OCI-M2 (cell line): Measurements from ENCODE around the gene ADORA3.
"Not testable (repeated sequence)": the region's sequence is repeated elsewhere in the genome, so short reads cannot be mapped to it uniquely, and the experiment has no call there.

ENCODE experiments used
- DNase-seq: peaks from one replicate; lab custom pipeline; 2025; ENCODE audit not compliant: unreplicated experiment; lab: John Stamatoyannopoulos, UW

Gene ADORA3

DNA sequence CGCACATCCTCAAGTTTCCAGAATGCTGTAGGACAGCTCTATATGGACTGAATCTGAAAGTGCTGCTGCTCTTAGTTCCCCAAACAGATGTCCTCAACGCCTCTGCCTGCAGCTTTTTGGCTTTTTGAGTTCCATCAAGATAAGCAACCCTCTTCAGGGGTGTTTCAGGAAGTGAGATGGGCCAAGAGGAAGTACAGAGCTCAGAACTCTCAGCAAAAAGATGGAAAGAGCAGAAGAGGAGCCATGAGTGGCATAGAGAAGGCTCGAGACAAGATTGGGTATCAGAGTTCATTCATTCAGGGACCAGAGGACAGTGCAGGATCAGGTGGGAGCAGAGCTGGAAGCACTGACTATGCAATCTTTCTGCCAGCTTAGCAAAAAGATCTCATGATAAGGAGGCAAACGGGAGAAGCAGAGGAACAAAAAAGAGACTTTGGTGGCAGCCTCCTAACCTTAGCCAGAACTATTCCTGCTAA is at the start of gene ADORA3, which contains the start of gene TMIGD3:
TSS of gene ADORA3 (minus strand) at position 49 of the 476 bp plus-strand sequence. CDS start 279 bp downstream, outside the sequence.
TSS of gene TMIGD3 (minus strand) at position 49 of the 476 bp plus-strand sequence. CDS start 279 bp downstream, outside the sequence.
- no peak for DNase-seq

DNA sequence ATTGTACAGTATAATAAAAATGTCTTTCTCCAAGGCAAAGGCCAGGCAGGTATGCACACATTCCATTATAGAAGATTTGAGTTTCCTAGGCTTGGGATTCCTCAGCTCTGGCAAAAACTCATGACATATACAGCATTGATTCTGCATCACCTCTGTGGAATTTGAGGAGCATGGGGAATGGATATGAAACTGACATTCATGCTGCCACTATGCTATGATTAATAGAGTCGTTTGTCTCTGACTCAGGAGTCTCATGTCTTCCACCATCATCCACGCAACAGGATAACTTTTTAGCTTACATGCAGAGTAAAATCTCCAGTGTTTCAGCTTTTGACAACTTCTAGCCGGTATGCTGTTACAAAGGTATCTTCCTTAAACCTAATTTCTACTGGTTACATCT is 49.8 kb upstream of the ADORA3 start:
- no peak for DNase-seq

DNA sequence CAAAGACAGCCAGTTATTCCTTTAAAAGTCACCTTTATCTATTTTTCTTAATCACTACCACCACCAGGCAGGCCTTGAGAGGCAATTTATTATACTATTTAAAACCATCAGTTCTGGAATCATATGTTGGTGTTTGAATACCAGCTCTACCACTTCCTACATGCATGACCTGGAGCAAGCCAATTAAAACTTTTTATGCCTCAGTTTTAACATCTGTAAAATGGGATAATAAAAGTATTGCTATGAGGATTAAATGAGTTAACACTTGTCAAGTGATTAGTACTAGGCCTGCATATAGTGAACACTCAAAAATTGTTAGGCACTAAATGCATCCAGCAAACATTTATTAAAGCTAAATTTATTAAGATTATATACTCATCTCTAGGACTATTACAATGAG is 49.2 kb upstream of the ADORA3 start:
- no peak for DNase-seq

- DNase-seq = peak; percentile 6
These were observed 48.4 kb upstream of the ADORA3 start for GRCh38 chr1:111551623-111552411.

- DNase-seq = not testable (repeated sequence)
These were observed 44.4 kb upstream of the ADORA3 start for GRCh38 chr1:111547786-111548185.

- no peak for DNase-seq
These were observed 38.8 kb upstream of the ADORA3 start for GRCh38 chr1:111542187-111542586.

DNA sequence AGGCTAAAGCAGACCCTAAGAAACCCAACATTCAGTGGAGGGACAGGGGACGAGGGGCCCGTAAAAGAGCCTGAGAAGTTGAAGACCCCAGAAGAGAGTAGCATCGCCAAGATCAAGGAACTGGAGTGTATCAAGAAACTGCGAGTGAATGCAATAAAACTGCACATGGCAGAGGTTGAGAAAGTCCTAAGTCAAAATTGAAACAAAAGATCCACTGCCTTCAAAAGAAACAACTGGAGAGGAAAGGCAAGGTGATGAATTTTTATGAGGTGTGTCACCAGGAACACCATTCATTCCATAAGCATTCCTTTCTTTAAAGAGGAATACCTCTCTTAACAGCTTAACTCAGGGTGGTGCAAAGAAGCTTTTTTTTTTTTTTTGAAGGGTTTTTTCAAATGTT is 38.3 kb upstream of the ADORA3 start:
- no peak for DNase-seq

DNA sequence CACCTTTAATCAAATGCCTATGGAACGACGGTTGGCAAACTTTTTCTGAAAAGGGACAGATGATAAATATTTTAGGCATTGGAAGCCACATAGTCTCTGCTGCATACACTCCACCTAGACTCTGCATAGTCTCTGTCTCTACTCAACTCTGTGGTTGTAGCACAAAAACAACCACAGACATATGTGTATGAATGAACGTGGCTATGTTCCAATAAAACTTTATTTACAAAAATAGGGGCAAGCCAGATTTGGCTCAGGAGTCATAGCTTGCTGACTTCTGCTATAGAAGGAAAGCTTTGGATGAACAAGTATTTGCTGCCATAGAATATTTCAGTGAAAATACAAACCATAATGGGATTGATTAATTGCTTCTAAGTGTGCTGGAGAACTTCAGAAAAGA is 37.5 kb upstream of the ADORA3 start:
- DNase-seq = no peak

DNA sequence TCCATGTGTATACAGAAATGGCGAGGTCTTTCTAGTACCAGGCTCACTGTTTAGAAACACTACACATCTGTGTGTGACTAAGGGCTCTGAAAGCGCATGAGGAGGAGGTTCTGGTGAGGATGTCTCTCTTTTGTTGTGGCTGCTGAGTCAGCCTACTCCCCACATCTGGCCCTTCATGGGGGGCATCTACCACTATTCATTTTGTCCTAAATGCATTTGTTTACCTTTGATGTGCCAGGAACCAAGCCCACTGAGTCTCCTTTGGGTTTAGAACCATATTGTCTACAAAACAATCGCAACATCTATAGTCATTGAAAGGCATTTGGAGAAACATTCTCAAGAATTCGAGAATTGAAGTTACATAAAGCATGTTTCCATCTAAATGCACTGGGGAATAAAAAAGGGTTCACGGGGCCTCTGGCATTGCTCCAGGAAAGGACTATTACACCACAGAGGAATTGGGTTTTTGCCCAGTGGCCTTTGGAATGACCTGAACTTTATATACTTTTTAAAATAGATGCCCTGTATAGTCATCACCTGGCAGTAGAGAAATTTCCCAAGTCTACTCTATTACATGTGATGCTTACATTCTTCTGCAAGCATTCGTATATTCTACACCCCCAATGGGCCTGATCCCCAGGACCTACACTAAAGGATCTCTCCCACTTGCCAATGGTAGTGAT is 35.1 kb upstream of the ADORA3 start:
- no peak for DNase-seq

DNA sequence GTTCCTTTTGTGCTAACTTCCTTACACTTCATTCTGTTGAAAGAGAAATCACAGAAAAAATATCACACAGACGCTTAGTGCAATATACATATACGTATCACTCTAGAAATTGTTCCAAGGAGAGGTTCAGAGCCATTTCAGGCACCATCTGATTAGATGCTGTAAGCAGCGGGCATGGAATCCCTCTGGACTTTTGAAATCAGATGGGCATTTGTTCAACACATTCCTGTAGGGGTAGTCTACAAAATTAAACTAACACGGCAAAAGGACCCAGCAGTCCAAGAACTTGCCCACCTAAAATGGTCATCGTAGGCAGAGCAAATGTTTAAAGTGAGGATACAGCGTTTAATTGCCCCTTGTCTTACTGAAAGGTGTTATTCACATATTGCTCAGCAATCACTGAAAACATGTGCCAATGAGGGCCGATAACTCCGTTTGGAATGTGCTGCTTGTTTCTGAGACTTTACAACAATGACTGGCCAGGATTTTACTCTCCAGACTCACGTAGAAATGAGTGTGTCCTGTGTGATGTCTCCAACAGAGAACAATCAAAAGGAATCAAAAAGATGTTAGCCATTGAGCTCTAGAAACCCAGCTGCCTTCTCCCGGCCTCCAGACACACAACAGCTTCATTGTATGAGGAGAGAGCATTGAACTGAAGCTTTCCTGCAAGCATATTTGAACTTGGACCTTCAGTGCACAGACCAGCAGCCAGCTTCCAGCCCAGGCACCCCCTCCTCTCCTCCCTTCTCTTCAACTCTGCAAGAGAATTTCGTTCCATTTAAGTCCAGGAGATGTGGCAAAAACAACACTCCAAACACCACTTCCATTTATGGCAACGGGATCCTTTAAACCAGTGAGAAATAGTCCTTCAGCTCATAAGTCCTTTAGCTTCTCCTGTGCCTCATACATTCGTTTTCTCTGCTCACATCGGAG is 32.1 kb upstream of the ADORA3 start:
- DNase-seq = no peak

DNA sequence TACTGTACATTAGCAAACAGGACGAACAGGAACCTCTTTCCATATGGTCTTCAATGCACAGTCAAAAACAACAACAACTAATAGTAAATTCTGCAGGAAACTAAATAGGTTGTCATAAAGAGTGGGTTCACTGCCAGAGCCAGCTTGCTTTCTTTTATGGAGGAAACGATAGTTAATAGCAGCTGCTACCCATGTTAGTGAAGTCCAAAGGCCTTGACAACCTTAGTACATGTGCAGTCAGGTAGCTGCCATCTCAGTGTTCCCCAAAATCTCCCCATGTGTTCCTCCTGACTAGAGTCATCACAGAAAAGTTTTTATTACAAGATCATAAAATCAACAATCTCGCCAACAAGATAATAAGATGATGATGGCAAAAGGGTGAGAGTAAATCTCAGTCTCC is 16.6 kb upstream of the ADORA3 start:
- no peak for DNase-seq

- no peak for DNase-seq
These were observed 14.2 kb upstream of the ADORA3 start for GRCh38 chr1:111517469-111518225.

DNA sequence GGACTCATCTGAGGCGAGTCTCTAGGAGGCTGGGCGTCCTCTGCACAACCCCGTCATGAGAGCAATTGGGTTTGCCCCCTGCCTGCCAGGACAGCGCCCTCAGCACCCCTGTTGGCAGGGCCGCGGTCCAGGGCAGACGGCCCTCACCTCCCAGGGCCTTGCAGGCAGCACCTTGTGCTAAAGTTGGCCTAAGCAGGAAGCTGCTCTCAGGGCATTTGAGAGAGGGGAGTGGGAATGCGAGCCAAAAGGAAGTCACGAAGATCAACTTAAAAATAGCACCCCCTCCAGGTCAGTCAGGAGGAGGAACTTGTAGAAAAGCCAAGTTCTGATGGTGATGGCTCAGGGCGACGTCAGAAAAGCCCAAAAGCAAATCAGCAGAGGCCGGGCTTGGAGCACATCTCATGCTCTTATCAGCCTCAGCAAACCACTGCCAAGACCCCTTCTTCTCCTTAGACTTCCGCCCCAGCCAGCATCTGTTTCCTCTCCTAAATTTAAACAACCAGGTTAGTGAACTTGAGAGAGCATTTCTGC is 12.6 kb upstream of the ADORA3 start:
- DNase-seq = no peak

DNA sequence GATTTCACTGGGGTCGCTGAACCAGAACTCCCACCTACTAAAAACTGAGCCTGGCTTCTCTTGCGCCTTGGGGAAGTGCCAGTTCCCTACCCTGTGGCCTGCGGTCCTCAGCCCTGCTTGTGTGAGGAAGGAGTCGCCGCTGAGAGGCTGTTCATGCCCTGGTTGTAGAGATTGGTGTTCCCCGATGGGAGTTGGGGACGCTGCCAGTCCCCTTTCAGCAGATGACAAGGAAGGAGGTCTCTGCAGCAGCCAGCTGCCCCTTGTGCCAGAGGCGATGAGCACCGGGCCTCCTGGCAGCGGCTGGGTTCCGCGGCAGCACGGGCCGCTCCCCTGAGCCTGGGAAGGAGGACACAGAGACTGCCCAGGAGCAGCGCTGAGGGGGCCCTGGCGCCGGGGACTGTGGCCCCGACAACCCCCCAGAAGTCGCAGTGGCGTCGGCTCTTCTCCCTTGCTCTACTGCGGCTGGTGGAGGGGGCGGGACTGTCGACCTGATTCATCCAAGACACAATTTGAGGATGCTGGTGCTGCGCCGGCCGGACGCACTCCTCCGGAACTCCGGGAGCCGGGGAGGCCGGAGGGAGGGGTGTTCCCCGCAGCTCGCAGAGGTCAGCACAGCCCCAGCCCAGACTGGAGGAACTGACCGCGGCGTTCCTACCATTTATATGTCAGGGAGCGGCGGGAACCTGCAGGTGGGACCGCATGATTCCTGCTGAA is 12.0 kb upstream of the ADORA3 start:
- DNase-seq = no peak

GRCh38 chr1:111513410-111514020 is 10.1 kb upstream of the ADORA3 start:
- no peak for DNase-seq

- no peak for DNase-seq
These were observed 9.5 kb upstream of the ADORA3 start for GRCh38 chr1:111512931-111513330.

DNA sequence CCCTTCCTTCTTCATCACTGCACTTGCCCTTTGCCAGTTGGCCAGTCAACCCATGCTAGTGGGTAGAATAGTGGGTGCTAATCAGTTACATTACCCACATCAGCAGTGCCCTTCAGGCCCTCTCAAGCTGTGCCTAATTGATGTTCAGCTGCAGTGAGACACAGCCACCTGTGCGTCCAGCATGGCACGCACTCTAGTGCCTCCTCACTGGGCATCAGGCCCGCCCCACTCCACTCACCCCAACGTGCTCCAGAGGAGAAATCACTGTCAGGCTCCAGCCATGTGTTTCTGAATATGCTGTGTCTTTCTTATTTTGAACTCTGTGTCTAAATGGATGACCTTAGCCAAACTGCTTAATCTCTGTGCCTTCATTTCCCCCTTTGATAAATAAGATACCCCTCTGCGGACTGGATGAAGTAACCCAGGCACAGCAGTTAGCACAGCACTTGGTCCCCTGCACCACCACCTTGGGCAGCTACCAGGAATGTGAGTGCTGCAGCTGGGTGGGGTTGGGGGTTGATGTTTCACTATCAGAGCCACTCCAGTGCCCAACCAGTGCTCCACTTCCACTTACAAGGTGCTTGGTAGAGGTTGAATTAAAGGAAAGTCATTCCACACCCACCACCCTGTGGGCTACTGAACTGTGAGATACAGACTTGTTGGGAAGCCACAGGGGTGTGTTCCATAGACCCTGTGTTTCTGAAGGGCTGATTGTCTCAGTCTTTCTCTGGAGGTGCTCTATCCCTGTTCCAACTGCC is 8.9 kb upstream of the ADORA3 start:
- DNase-seq = no peak

DNA sequence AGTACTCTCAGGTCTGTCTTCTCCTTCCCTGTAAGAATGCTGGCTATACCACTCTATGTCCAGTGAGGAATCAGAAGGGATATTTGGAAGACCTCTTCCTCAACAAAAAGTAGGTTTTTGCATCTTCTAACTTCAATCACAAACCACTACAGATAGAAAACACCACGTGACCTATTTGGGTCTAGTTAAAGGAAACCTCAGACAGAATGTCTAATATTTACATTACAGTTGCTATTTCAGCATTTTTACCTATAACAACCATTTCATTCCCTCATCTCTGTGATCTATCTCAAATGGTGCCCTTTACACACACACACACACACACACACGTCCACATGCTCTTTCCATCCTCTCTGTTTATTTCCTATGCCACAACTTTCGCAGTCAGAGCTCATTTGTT is 7.9 kb upstream of the ADORA3 start:
- DNase-seq = no peak
